Measurements from ENCODE around the gene SVEP1. TPM values are rescaled to one million over a fixed set of nuclear protein-coding genes. Genes with fewer than 3 reads are reported as not detected.
A peak's percentile ranks its signal among the peaks of the same experiment; 100 is the strongest.

The SVEP1 gene
- 10 to 100 TPM; 53.8 to 97.8 (median 78.8) TPM for total RNA-seq

GRCh38 chr9:110579034-110579861, at the start of gene SVEP1:
TSS of gene SVEP1 (minus strand) at chr9:110579741. CDS start at chr9:110579543, 198 bp downstream.
- WGBS, 2 donors: 0 to 4% methylated on average over 18 to 40 of the region's 89 CpGs
- peak within 1 kb of the TSS; percentile 57 to 90 (median 74) for H3K27ac ChIP-seq
- H3K27me3 ChIP-seq: peaks cover 0 to 11% of the 10 kb centered on the region in 2 donors
- peak; percentile 31 to 35 for DNase-seq (ENCODE audit: low spot score in 2 of 2)
- TF ChIP-seq POLR2A (IDR thresholded peaks at IDR 0.05) (peak in 1 of 2 donors; percentile 30), EP300 (IDR thresholded peaks at IDR 0.05) (peak in 1 of 2 donors; percentile 57), CTCF (IDR thresholded peaks at IDR 0.05) (no peak)
- peaks cover 0 to 4% (median 0%) of the 10 kb centered on the region in 4 donors for H3K9me3 ChIP-seq
- H3K4me3 ChIP-seq: peak within 1 kb of the TSS; percentile 27 to 64 (median 46)
- H3K36me3 ChIP-seq: no peaks in the 10 kb centered on the region
- H3K4me1 ChIP-seq: peaks cover 0 to 21% (median 0%) of the 10 kb centered on the region in 4 donors

GRCh38 chr9:110626101-110626829, 46.7 kb upstream of the SVEP1 start:
- Histone ChIP-seq H3K4me1 (peaks cover 0 to 17% (median 0%) of the 10 kb centered on the region in 4 donors), H3K36me3 (no peaks in the 10 kb centered on the region), H3K4me3 (no peak overlapping the region), H3K9me3 (peaks cover 0 to 12% (median 0%) of the 10 kb centered on the region in 4 donors), H3K27me3 (no peaks in the 10 kb centered on the region), H3K27ac (peak overlapping the region in 2 of 4 donors; percentile 36 to 49)
- no peak for DNase-seq (ENCODE audit: low spot score in 2 of 2)
- 29 to 39% methylated on average over 9 of the region's 9 CpGs for WGBS, 2 donors
- TF ChIP-seq CTCF (IDR thresholded peaks at IDR 0.05): no peak
- TF ChIP-seq POLR2A (IDR thresholded peaks at IDR 0.05): no peak
- TF ChIP-seq EP300 (IDR thresholded peaks at IDR 0.05): no peak

GRCh38 chr9:110623462-110624025, 44.0 kb upstream of the SVEP1 start:
- Histone ChIP-seq H3K4me1 (peaks cover 0 to 17% (median 0%) of the 10 kb centered on the region in 4 donors), H3K36me3 (no peaks in the 10 kb centered on the region), H3K27me3 (no peaks in the 10 kb centered on the region), H3K9me3 (no peaks in the 10 kb centered on the region), H3K27ac (no peak overlapping the region), H3K4me3 (no peak overlapping the region)
- TF ChIP-seq EP300 (IDR thresholded peaks at IDR 0.05) (no peak), POLR2A (IDR thresholded peaks at IDR 0.05) (no peak), CTCF (IDR thresholded peaks at IDR 0.05) (peak; percentile 53 to 76 (median 55))
- peak in 1 of 2 donors; percentile 90 for DNase-seq (ENCODE audit: low spot score in 2 of 2)
- WGBS, 2 donors: 22 to 32% methylated on average over 3 of the region's 3 CpGs

- Histone ChIP-seq H3K36me3 (no peaks in the 10 kb centered on the region), H3K4me3 (no peak overlapping the region), H3K4me1 (peaks cover 0 to 17% (median 0%) of the 10 kb centered on the region in 4 donors), H3K27ac (no peak overlapping the region), H3K9me3 (no peaks in the 10 kb centered on the region), H3K27me3 (no peaks in the 10 kb centered on the region)
- DNase-seq (ENCODE audit: low spot score in 2 of 2): no peak
- WGBS, 2 donors: 81 to 86% methylated on average over 2 of the region's 2 CpGs
- no peak for TF ChIP-seq POLR2A (IDR thresholded peaks at IDR 0.05)
- no peak for TF ChIP-seq CTCF (IDR thresholded peaks at IDR 0.05)
- TF ChIP-seq EP300 (IDR thresholded peaks at IDR 0.05): no peak
These were observed 42.8 kb upstream of the SVEP1 start for GRCh38 chr9:110622368-110622767.
